ENCODE measurements around the gene BCL11B.

The BCL11B gene

DNA sequence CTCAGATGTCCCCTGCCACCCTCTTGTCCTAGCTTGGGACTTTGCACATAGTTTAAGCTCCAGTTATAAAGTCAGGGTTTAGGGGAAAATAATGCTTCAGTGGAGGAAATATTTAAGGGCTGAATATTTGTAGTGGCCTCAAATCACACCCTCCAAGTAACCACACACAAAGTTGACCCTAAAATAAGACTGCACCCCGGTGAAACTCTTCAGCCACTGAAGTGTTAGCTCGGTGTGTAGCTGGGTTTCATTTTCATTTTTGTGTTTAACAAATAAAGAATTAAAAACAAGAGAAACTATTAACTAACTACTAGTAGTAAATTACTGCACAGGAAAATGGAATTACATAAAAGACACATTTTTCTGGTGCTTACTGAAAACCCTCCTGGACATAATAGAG is 14.8 kb upstream of the BCL11B start:
- no peak for DNase-seq

DNA sequence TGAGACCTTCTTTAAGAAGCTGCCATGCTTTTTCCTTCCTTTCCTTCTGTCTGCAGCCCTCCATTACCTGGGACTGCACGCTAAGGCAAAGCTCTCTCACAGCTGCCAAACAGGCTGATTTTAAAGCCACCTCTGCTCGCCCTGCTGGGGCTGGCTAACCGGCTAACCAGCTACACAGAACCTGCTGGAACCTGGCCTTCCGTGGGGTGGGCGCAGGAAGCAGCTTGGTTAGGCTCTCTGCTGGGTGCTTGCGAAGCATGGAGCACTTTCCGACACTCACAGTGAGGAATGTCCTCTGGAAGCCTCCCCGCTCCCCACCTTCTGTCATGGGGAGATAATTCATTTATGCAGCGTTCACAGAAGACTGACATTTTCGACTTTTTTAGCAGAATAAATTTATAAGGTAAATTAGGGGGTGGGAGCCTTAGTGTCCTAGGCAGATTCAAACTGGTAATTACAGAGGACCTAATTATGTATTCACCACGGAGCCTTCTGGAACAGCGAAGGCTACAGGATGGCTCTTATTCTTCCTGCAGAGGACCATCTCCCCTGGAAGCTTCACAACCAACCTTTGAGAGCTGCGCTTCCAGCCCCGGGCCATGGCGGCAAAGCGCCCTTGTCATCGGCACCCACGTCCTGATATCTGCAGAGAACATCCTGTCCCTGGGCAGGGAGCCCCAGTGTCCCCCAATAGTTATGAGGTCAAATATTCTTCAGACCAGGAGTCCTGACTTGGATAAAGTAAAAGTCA is 12.4 kb upstream of the BCL11B start:
- DNase-seq, result no peak

DNA sequence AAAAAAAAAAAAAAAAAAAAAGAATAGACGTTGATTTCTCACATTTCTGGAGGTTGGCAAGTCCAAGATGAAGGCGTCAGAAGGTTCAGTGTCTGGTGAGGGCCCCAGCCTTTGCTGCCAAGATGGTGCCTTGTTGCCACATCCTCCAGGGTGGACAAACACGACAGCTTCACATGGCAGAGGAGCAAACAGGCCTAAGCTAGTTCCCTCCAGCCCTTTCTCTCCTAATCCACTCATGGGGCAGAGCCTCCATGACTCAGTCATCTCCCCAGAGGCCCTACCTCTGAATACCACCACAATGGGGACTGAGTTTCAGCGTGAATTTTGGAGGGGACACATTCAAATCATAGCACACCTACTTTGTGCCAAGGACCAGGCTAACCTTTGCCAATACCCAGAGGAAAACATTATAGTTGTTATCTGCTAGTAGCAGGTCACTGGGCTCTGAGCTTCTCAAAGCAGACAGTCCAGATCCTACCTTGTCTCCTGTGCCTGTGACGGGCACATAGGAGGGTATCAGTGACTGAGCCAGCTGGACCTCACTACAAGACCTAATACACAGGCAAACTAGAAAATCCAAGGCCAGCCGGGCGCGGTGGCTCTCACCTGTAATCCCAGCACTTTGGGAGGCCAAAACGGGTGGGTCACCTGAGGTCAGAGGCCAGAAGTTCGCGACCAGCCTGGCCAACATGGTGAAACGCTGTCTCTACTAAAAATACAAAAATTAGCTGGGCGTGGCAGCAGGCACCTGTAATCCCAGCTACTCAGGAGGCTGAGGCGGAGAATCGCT is 10.5 kb upstream of the BCL11B start:
- DNase-seq, result no peak

DNA sequence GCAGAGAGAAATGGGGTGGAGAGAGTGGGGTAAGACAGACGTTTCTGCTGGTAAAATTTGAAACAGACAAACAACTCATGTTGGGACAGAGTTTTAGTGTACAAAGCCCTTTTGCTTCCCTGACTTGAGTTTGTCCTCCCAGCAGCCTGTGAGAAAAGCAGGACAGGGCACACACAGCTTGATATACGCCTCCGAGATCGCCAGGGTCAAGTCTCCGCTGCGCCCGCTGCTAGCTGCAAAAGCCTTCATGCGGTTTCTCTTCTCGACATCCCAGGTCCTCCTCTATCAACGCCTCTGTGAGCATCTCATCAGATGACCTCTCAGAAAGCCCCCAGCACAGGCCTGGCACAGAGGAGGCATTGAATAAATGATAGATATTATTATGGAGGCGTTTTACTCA is 9.4 kb upstream of the BCL11B start:
- DNase-seq, result no peak

DNA sequence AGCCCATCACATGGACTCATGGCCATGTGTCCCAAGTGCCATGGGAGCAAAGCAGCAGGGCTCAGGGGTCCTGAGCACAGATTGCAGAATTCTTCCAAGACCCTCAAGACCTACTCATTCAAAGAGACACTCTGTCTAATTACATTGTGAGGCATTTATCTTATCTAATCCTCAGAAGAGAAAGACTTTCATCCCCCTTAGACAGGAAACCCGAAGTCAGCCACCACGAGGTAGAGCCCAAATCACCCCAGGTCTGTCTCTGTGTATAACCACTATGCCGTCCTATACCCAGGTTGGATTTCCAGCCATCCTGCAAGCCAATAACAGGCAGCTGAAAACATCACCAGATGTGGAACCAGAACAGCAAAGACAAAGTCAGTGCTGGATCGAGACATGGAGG is 8.9 kb upstream of the BCL11B start:
- no peak for DNase-seq

DNA sequence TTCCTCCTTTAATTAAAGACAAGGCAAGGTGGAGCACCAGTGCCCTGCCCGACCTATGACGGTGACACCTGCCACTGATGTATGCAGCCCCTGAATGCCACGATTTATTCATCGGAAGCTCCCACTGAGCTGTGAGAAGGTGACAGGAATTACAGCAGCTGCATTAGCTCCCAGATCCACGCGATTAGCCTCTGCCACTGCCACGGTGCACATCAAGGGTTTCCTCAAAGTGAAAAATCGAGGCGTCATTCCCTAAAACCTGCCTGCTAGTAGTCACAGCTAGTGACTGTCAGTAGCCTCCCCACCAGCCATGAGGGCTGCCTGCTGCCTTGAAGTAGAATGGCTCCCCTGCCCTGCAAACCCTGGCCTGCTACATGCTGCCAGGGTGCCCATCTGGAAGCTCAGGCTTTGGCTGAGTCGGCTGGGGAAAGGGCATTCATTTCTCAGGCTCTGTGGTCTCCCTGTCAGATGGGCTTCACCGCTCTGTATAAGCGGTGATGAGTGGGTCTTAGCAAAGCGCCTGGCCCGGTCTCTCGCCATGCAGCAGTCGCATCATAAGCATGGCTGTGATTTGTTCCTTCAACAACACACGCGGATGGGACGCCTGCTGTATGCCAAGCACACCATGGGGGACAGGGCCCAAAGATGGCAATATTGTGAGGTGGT is 8.2 kb upstream of the BCL11B start:
- DNase-seq, result no peak

DNA sequence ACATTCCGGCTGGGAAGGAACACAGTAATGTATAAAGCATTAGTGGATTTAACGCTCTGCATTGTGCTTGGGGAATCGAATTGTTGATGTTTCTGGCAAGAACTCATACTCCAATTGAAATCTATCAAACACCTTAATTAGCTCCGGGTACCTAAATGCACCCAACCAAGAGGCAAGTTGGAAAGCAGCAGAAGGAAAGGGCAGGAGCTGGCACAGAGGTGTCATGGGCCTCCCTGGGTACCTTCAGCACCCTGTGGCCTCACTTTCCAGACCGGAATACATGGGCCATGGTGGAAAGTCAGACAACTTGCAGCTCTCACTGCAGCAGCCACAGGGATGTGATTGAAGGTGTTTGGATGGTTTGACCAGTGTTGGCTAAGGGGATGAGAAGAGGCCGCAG is 6.8 kb upstream of the BCL11B start:
- DNase-seq, result no peak

DNA sequence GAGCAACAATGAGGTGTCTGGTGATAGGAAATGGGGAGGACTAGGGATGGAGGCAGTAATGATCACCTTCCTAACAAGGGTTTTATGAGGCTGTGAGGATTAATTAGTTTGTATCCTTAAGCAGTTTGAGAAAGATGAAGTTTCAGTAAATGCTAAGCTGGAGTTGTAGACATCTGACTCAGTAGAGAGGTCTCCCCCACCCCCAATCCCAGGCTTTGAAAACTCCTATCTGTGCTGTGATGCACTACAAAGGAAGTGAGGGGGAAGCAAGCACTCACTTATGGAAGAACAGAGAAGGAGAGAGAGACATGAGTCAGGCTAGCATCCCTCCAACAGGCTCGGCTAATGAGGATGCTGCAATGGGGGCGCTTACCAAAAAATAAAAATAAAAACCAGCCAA is 5.5 kb upstream of the BCL11B start:
- no peak for DNase-seq

DNA sequence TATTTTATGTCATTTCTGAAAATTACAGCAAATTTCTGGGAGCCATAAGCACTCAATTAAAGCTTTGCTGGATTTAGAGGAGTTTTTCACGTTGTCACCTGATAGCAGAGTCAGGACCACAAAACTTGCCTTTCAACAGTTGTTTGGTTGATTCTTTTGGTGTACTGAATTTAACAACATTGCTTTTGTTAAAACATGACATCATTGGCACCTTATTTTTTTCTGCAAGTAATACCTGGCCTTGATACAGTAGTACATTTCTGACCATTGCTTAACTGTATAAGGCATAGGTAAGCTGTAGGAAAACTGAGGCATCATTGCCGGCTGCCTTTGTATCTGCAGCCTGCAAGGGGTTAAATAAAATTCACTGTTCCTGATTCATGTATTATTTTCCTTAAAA is 4.5 kb upstream of the BCL11B start:
- DNase-seq, result no peak

DNA sequence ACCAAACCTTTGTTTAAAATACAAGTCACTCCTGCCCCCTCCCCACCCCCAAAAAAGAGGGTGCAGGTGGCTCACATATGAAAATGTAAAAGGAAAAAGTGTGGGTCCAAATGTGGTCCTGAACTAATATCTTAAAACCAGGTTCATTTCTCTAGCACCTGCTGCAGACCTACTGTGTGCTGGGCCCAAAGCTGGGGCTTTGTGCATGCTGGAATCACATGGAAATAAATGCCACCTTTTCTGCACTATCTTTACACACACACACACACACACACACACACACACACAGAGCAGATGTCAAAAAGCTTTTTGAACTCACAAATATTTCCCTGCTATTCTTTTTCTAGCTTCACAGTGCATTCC is 3.2 kb upstream of the BCL11B start:
- no peak for DNase-seq

DNA sequence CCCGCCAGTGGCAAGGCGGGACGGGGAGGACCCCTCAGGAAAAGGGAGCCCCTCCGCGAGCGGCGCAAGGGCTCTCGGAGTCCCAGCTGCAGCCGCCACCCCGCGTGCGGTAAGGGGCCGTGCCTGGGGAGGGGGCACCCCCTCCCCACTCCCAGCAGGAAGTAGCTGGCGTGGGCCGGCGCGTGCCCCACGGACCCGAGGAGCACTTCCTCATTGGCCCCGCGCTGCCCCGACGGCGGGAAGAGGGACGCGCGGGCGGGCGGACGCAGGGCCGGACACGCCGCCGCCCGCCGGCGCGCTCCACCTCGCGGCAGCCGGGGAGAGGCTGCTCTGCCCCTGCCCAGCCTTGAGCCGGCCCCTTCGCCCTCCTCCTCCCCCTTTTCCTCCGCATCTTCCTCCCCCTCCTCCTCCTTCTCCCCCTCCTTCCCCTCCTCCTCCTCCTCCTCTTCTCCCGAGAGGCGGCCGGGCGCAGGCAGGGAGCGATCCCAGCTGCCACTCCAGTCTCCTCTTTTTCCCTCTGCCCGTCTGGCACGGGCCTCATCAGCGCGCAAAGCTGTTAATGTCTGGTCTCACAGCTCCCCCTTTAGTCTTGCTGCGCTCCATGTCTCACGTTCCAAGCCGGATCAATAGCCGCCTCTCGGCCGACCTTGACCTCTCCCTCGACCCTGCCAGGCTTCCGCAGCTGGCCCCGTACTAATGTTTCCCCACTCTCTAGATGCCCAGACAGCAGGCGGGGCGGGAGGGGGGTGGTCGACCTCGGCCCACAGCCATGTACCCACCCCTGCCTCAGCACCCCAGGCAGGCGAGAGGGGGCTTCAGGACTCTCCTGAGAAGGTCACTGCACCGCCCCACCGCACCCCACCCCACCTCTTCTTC is 2.6 kb upstream of the BCL11B start:
- DNase-seq, result peak in 1 of 2 donors; percentile 3

DNA sequence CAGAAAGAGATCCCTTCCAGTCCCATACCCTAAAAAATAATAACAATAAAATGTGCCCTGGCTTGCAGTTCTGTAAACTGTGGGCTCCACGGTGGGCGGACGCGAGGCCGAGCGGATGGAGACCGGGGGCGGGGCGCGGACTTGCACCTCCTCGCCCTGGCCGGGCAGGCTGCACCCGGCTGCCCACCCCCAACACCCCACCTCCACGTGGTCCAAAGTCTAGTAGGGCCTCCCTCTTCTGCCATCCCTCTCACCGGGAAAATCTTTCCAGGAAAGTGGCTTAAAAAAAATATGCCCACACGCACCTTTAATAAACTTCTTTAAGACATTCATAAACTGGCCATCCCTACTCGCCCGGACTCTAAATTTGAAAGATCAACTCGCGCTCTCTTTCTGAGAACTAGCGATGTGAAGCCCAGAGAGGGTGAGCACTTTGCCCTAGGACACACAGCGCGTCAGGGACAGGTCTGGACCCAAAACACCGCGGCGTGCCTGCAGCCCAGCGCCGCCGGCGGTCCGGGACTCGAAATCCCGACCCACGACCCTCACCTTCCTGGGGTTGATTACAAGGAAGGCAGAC is 1.9 kb upstream of the BCL11B start:
- DNase-seq, result no peak

DNA sequence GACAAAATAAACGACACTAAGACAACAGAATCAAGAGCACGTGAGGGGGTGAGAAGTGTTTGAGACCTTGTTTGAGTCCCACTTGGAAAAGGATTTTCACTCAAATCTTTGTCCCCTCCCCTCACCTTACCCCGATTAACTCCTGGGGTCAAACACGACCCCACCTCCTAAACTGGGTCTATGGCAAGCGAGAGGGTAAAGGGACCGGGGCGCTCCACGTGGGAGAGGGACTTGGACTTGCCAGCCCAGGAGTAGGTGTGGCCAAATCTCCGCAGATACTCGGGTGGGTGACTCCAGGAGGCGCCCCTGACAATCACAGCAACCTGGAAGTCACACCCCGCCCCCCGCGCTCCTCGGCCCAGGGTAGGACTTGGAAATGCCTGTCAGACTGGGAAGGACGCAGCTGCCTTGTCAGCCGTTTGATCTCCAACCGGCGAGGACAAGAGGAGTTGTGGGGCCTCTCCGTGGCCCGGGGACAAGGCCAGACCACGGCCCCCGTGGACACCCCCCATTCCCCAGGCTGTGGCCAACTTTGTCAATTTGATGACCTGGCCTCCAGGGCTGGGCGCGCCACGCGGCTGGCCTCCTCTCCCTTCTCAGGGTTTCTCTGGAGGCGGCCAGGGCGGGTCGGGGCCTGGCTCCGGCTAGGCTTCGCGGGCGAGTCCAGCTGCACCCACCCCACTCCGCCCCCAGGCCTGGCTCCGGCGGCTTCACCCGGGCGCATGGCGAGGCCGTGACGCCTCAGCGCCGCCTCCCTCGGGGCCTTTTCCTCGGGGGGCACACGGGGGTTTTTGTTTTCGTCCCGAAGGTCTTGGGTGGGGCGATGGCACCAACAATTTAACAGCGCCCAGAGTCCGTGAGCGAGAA is 1.1 kb upstream of the BCL11B start:
- DNase-seq, result no peak

DNA sequence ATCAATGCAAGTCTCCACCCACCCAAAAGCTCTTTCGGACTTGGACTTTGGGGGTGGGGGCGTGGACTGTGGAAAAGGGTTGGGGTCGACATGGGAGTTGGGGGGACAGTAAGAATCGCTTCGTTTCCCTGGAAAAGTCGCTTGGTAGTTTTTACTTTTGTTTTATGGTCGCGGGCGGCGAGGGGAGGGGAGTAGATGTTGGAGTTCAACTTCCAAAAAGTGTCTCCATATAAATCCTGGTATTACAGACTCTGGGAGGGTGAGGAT is 568 bp upstream of the BCL11B start:
- DNase-seq, result no peak

DNA sequence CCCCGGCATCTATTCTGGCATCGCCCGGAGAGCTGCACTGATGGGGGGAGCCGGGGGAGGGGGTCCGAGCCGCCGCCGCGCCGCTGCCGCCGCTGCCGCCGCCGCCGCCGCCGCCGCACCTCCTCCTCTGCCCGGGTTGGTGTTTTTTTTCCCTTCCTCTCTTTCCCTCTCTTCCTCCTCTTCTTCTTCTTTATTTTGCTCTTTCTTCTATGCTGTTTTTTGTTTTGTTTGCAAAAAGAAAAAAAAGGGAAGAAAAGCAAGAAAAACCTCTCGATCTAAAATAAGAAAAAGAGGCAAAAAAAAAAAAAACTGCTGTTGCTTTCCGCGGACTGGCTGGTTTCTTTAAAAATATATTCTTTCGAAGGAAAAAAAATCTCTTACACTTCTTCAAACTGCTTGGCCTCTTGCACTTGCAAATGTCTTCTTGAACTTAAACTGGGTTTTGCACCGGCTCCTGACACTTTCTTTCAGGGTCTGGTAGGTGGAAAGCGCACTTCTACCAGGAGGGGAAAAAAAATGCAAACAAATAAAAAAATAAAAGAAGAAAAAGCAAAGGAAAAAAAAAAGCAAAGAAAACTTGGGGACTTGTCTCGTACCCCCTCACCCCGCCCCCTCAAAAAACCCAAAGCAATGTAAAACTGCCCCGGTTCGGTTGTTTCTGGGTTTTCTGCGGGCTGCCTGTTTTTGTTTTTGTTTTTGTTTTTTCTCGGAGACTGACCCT is 616 bp downstream of the BCL11B start:
- no peak for DNase-seq

DNA sequence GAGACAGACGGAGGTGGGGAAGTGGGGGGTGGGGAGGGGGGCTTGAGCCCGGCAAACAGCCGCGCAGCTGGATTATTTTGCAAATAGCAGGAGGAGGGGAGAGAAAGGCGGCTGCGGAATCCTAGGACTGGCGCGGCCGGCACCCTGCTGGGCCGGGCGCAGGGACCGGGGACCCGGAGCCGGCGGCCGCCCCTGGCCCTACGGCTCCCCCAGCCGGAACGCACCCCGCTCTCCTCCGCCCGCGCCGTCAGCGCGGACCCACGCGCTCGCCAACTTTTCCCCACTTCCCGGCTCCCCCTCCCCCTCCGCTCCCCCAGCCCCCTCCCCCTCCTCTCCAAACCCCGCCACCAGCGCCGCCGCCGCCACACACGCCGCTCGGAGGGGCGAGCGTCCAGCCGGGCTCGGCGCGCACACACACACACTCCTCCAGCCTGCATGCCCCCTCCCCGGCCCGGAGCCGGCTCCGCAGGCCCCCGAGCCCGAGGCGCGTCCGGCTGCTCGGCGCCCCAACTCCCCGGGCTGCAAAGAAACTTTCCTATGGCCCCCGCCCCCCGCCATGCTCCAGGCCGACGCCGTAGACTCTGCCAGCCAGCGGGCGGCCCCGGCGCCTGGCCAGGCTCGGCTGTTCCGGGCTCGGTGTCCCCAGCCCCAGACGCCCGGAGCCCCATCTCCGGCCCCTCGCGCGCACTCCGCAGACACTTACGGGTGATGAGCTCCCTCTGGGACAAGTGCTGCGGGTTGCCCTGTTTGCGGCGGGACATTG is 1.4 kb downstream of the BCL11B start:
- DNase-seq, result no peak

DNA sequence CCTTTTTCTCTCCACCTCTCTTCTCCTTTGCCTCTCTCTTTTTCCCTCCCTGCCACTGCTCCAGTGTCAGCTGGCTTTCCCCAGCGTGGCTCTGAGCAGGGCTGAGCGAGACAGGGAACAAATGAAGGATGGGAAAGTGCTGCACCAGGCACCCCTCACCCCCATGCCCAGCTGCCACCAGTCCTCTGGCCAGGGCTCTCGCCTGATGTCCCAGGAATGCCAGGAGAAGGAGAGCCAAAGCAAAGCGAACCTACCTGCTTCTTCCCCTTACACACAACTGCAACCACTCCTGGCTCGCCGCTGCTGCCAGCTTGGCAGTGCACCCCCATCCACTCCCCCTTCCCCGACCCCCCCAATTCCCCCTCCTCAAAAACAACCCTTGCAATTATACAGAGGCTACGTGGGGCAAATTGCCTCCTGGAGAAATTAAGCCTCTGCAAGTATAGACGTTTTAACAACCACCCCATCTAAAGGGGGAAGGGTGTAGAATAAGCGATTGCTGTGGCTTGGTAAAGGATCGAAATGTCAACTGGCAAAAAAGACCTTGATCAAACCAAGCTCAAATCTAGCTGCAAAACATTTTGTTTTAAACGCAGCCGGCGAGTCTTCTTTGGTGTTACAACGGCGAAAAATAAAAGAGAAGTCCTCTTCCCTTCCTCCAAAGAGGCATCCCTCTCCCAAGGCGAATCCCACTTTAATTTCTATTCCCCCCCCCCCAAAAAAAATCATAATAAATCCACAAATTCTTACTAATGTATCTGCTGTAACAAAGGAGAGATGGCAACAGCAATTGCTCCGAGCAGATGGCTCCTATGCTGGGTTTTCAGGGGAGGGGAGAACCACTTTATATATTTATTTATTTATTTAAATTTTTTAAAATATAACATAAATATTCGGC is 2.9 kb downstream of the BCL11B start:
- no peak for DNase-seq

DNA sequence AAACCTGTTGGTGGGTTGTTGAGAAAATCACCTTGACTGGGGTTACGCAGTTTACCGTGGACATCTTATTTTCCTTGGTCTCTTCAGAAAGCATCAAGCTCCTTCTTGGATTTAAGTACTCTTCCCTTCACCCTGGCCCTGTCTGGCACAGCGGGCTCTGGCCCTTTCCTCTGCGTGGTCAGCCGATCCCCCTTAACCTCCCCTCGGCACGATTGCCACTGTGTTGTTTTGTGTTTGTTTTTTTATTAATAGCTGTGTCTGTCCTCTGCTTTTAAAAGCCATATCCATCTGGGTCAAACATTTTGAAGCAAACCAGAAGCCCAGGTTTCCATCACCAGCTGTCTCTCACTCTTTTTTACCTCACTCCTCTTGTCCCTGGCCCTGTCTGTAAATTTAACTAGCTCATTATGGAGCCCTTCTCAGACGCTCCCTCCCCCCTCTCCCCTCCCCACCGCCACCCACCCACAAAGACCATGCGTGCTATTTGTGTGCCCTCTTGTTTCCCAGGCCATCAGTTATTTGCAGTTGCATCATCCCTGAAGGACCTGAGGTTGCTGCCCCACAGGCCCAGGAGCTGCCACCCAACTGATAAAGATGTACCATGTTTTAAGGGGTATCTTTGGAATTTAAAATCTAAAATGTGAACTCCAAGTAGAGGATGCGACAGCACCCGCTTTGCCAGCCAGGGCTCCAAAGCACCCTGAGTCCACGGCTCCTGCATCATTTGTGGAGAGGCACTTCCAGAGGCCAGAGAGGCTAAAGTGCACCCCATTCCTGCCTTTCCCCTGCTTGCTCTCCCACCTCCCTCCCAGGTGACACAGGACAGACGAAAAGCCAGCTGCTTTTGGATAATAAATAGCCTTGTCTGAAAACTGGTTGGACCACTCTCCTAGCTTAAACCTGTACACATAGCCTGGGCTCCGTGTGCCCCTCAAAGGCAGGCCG is 3.9 kb downstream of the BCL11B start:
- DNase-seq, result no peak
